ENCODE results near the gene SAYSD1. TPM values are rescaled to one million over a fixed set of nuclear protein-coding genes. Genes with fewer than 3 reads are reported as not detected.
A peak's percentile ranks its signal among the peaks of the same experiment; 100 is the strongest.

The SAYSD1 gene
- total and polyA plus RNA-seq, 2 donors (not counting 1 experiment from before 2014, with no cell fraction given) = 4.6 to 17.8 TPM

DNA sequence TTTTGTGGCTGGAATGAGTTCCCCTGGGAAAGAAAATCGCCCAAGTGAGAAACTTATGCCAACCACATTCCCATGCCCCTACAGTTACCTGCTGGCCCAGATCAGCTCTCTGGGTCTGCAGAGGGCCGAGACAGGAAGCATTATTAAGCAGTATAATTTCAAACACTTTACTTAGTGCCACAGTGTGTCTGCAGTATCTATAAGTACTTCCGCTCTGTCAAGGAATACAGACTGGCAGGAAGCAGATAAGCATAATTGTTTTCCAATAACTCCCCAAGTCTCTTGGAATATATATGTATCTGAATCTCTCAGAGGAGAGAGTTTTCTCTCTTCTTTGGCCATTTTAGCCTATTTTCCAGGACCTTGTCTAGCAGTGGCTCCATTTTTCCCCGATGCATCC, 24.9 kb downstream of the SAYSD1 start:
- no peak for ATAC-seq (ENCODE audit: low read depth)
- ChIA-PET CTCF (no interaction called here), POLR2A (no interaction called here)
- no peak for DNase-seq
- Mint-ChIP-seq H3K4me1 (no peaks in the 10 kb centered on the region), H3K27me3 (peaks cover 71% of the 10 kb centered on the region), H3K27ac (no peak overlapping the region), H3K4me3 (no peak overlapping the region), H3K9me3 (ENCODE audit: insufficient read depth) (no peaks in the 10 kb centered on the region)
- no peak overlapping the region for H3K9ac ChIP-seq (ENCODE audit: low read length)
- no peak for TF ChIP-seq EZH2 (IDR thresholded peaks at IDR 0.05; ENCODE audit: borderline replicate concordance, insufficient read depth, low read depth, low read length, poor library complexity, severe bottlenecking)
- TF ChIP-seq CTCF (IDR thresholded peaks at IDR 0.05) = no peak
- WGBS (ENCODE audit: insufficient coverage) = 0% methylated on average over 2 of the region's 4 CpGs
- H3K79me2 ChIP-seq (ENCODE audit: control insufficient read depth, insufficient read depth, low read length) = no peaks in the 10 kb centered on the region
- peaks cover 0 to 38% (median 8%) of the 10 kb centered on the region in 4 experiments for H3K27me3 ChIP-seq (replicated peaks in 1 of 4; ENCODE audit: control extremely low read depth in 1 of 4, control insufficient read depth in 3 of 4, insufficient read depth in 4 of 4, low read length in 3 of 4)
- H3K27ac ChIP-seq (ENCODE audit: low read length in 2 of 2) = no peak overlapping the region
- no peak overlapping the region for H3K4me3 ChIP-seq (ENCODE audit: control extremely low read depth in 1 of 5, extremely low read depth in 1 of 5, insufficient read depth in 1 of 5, low read depth in 2 of 5, low read length in 4 of 5)
- no peak overlapping the region for H2AFZ ChIP-seq (ENCODE audit: insufficient read depth, low read depth, low read length, poor library complexity, severe bottlenecking)
- H3K9me3 ChIP-seq (ENCODE audit: control extremely low read depth in 1 of 3, control insufficient read depth in 2 of 3, insufficient read depth in 1 of 3, low read length in 2 of 3) = no peaks in the 10 kb centered on the region
- H3K4me2 ChIP-seq (replicated peaks; ENCODE audit: low read depth, low read length, poor library complexity, severe bottlenecking) = no peak overlapping the region
- no peaks in the 10 kb centered on the region for H3K4me1 ChIP-seq (ENCODE audit: control insufficient read depth in 2 of 2, insufficient read depth in 2 of 2, low read length in 2 of 2)
- no peaks in the 10 kb centered on the region for H3K36me3 ChIP-seq (replicated peaks in 1 of 2; ENCODE audit: control extremely low read depth in 1 of 2, control insufficient read depth in 1 of 2, extremely low read depth in 1 of 2, insufficient read depth in 2 of 2, low read length in 1 of 2)
- no peaks in the 10 kb centered on the region for H4K20me1 ChIP-seq (ENCODE audit: control insufficient read depth, insufficient read depth, low read length, poor library complexity, severe bottlenecking)
- intact Hi-C loops (cut with micrococcal nuclease) = no loop called here

- no peaks in the 10 kb centered on the region for H3K4me1 Mint-ChIP-seq
- peak; percentile 14 for DNase-seq
- intact Hi-C loops (cut with micrococcal nuclease) = no loop called here
- Histone ChIP-seq H3K4me2 (replicated peaks; ENCODE audit: low read depth, low read length, poor library complexity, severe bottlenecking) (no peak overlapping the region), H3K4me1 (ENCODE audit: control insufficient read depth in 2 of 2, insufficient read depth in 2 of 2, low read length in 2 of 2) (no peaks in the 10 kb centered on the region), H2AFZ (ENCODE audit: insufficient read depth, low read depth, low read length, poor library complexity, severe bottlenecking) (no peak overlapping the region), H3K79me2 (ENCODE audit: control insufficient read depth, insufficient read depth, low read length) (no peaks in the 10 kb centered on the region), H3K9ac (ENCODE audit: low read length) (no peak overlapping the region), H3K4me3 (ENCODE audit: control extremely low read depth in 1 of 5, extremely low read depth in 1 of 5, insufficient read depth in 1 of 5, low read depth in 2 of 5, low read length in 4 of 5) (no peak overlapping the region), H3K36me3 (replicated peaks in 1 of 2; ENCODE audit: control extremely low read depth in 1 of 2, control insufficient read depth in 1 of 2, extremely low read depth in 1 of 2, insufficient read depth in 2 of 2, low read length in 1 of 2) (no peaks in the 10 kb centered on the region), H3K9me3 (ENCODE audit: control extremely low read depth in 1 of 3, control insufficient read depth in 2 of 3, insufficient read depth in 1 of 3, low read length in 2 of 3) (no peaks in the 10 kb centered on the region), H3K27ac (ENCODE audit: low read length in 2 of 2) (no peak overlapping the region), H4K20me1 (ENCODE audit: control insufficient read depth, insufficient read depth, low read length, poor library complexity, severe bottlenecking) (no peaks in the 10 kb centered on the region), H3K27me3 (replicated peaks in 1 of 4; ENCODE audit: control extremely low read depth in 1 of 4, control insufficient read depth in 3 of 4, insufficient read depth in 4 of 4, low read length in 3 of 4) (peaks cover 0 to 44% (median 9%) of the 10 kb centered on the region in 4 experiments)
- CTCF ChIA-PET = interaction anchor here (0.6 to 1.6 kb wide), 6 partner anchors 10 to 222 kb away, joined by 3 to 6 read pairs (median 4); no protein-coding TSS in a partner anchor
- POLR2A ChIA-PET = no interaction called here
- no peaks in the 10 kb centered on the region for H3K9me3 Mint-ChIP-seq (ENCODE audit: insufficient read depth)
- no peak overlapping the region for H3K27ac Mint-ChIP-seq
- peaks cover 80% of the 10 kb centered on the region for H3K27me3 Mint-ChIP-seq
- ATAC-seq (ENCODE audit: low read depth) = no peak
- H3K4me3 Mint-ChIP-seq = no peak overlapping the region
- TF ChIP-seq CTCF (IDR thresholded peaks at IDR 0.05) = no peak
- TF ChIP-seq EZH2 (IDR thresholded peaks at IDR 0.05; ENCODE audit: borderline replicate concordance, insufficient read depth, low read depth, low read length, poor library complexity, severe bottlenecking) = no peak
- 13% methylated on average over 3 of the region's 4 CpGs for WGBS (ENCODE audit: insufficient coverage)
Measured at GRCh38 chr6:39088331-39088730, 26.7 kb downstream of the SAYSD1 start.

Data from B cell (primary cell).